HG03442 (cell line): Measurements from ENCODE around the gene OGN.

Experiments
- ATAC-seq: cut with Tn5 transposase; IDR thresholded peaks from one replicate; pipeline ENCODE4 v1.9.1; 2021; ENCODE audit warnings: mild to moderate bottlenecking, moderate library complexity; ENCODE audit not compliant: unreplicated experiment

OGN gene

GRCh38 chr9:92406477-92406876 is 2.1 kb upstream of the OGN start:
- peak; percentile 57 for ATAC-seq

GRCh38 chr9:92405818-92406217 is 1.4 kb upstream of the OGN start:
- no peak for ATAC-seq

- ATAC-seq: no peak
Measured at GRCh38 chr9:92402826-92403745, 1.3 kb downstream of the OGN start.

- ATAC-seq: no peak
Measured at GRCh38 chr9:92402360-92402759, 2.0 kb downstream of the OGN start.

GRCh38 chr9:92397853-92398252 is 6.5 kb downstream of the OGN start:
- no peak for ATAC-seq

DNA sequence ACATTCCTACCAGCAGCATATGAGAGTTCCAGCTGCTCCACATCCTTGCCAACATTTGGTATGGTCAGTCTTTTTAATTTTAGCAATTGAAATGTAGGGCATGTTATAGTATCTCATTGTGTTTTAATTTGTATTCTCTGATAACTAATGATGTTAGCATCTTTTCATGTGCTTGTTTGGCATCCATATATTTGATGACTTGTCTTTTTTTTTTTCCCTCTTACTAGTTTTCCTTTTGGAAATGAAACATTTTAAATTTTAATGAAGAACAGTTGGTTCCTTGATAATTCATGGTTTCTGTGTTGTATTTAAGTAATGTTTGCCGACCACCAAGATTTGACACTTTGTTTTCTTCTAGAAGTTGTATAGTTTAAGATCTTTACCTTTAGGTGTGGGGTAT is 8.8 kb downstream of the OGN start:
- no peak for ATAC-seq

- ATAC-seq: no peak
Measured at GRCh38 chr9:92393686-92394085, 10.7 kb downstream of the OGN start.

DNA sequence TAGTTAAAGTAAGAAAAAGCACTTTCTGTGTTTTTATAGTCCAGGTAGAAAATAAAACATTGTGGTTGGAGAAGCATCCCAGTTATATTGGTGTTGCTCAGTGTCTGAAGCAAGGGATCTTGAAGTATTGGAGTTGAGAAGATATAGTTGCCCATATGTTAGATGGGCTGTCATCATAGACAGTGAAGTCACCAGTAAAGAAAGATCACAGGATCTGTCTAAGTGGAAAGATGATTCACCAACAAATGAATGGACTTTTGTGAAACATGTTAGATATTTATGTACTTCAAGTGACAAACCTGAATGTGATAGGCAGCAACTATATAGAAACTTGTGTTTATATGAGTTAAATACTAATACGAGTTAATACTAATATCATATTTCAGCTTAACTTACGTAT is 11.7 kb downstream of the OGN start:
- no peak for ATAC-seq

GRCh38 chr9:92385953-92386352 is 18.4 kb downstream of the OGN start:
- no peak for ATAC-seq

GRCh38 chr9:92385477-92385876 is 18.9 kb downstream of the OGN start:
- ATAC-seq: no peak

DNA sequence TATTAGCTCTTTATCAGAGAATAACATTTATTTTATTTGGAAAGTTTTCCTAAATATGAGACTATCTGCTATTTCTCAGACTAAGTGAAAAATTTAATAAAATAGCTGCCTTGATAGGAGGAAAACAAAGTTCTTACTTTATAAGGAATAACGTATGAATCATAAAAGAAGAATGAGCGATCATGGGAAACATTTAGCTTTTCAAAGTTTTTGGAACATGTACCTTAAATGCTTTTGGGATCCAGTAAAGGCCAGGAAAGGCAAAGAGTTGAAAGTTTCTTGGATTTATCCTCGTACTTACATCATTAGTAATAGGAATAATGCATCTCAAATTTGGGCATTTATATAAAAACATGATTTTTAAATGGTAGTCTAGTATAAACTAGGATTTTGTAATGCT is 19.4 kb downstream of the OGN start:
- no peak for ATAC-seq

DNA sequence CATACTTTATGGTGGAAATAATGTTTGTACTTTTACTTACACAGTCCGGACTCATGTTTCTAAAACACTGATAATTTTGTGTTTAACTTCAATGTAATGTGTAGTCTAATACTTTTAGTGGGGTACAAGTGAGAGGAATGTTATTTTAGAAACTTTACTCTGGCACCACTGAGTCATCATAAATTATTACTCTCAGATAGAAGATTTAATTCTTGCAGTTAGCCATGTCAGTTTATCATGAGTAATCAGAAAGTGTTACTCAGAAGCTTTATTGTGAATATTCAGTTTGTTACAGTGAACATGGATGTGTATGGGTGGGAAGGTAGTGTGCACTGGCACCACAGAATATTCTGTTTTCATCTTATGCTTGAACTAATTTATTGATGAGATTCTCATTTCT is 20.0 kb downstream of the OGN start:
- no peak for ATAC-seq

GRCh38 chr9:92381775-92382174 is 22.6 kb downstream of the OGN start:
- ATAC-seq: no peak

DNA sequence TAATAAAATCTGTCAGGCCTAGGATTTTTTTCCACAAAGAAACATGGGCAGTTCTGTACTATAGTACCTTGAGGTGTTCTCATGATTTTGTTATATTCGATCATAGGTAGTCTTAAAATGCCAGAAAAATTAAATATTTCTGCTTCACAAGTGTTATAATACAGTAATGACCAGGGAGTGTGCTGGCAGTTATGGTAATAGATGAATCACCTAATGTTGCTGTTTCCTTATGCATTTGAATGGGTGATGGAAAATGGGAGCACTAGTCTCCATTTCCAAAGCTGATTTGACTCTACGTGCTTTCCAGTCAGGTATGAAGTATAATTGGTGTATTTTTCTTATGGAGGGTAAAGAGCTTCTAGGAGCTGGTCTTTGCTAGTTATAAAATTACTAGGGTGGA is 23.8 kb downstream of the OGN start:
- no peak for ATAC-seq

DNA sequence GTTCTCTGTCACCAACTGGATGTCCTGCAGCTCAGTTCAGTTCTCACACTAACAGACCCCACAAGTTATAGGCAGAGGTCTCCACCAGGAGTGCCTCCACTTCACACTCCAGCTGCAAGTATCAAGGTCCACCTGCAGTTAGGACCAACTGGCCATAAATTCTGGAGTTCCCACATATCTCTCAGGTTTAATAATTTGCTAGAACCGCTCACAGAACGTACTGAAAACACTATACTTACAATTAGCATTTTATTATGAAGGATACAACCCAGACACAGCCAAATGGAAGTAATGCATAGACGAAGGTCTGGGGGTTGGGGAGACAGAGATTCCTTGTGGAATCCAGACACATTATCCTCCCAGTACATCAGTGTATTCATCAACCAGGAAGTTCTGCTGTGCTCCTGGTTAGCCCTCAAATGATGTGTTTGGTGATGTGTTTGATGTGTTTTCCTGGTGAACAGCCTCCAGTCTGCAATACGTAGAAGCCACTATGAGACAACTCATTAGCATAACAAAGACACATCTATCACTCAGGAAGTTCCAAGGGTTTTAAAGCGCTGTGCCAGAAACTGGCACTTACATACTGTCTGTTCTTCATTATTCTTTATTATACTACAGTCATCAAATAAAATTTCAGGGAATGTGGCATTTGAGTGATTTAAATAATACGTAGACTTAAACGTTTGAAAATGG is 25.4 kb downstream of the OGN start:
- no peak for ATAC-seq

DNA sequence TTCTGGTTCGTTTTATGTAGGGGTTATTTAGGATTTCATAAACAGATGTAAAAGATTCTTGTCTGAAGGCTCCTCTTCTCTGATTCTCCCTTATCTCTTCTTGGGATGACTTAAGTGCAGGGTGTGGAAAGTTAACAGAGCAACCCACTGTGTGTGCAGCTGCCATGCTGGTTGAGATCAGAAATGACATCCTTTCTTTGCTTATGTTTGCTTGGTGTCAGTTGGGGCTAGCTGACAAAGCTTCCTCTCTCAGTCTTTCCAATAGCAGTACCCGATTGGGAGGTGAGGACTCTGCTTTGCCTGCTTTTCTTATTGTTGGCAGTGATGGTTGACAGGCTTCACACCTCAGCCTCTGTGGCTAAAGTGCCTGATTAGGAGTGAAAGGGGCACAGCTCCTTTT is 26.5 kb downstream of the OGN start:
- ATAC-seq: no peak

- no peak for ATAC-seq
Measured at GRCh38 chr9:92373167-92373566, 31.2 kb downstream of the OGN start.

DNA sequence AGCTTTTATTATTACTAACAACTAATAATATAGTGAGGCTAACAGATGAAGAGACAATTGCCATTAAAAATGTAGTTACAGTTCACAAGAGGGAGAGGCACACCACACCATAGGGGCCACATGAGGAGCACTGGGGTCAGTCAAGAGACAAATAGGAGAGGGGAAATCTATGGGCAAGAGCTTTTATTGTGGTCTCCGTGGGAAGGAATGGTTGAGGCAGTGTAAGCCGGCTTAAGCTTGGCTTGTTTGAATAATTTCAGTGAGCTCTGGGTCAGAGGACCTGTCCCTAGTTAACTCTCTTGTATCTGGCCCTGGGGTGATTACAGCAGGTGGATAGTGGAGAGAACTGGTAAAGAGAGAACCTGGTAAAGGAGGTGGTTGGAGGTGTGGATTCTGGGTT is 35.3 kb downstream of the OGN start:
- no peak for ATAC-seq

GRCh38 chr9:92360083-92360482 is 44.3 kb downstream of the OGN start:
- no peak for ATAC-seq

- no peak for ATAC-seq
Measured at GRCh38 chr9:92359394-92359995, 44.9 kb downstream of the OGN start.

- no peak for ATAC-seq
Measured at GRCh38 chr9:92353051-92353450, 51.3 kb downstream of the OGN start.

- no peak for ATAC-seq
Measured at GRCh38 chr9:92350740-92351133, 53.6 kb downstream of the OGN start.
